Suprapubic skin (tissue), 4 donors: ENCODE results near the gene STK31. TPM values are rescaled to one million over a fixed set of nuclear protein-coding genes. Genes with fewer than 3 reads are reported as not detected.
A peak's percentile ranks its signal among the peaks of the same experiment; 100 is the strongest.

Experiments used
- DNase-seq, 2 donors: peaks; one replicate each; pipeline ENCODE4 v3.0.0-alpha.2; 2019; ENCODE audit warnings: low spot score in 2 of 2
- H3K27ac ChIP-seq: fragments of 200-600 bp; sonication (generic); one replicate; pipeline ENCODE4 v1.5.1; 2019
- H3K27me3 ChIP-seq: fragments of 200-600 bp; sonication (generic); one replicate; pipeline ENCODE4 v1.5.1; 2019
- H3K36me3 ChIP-seq: fragments of 200-600 bp; sonication (generic); one replicate; pipeline ENCODE4 v1.5.1; 2019
- H3K4me1 ChIP-seq: fragments of 200-600 bp; sonication (generic); one replicate; pipeline ENCODE4 v1.5.1; 2019
- H3K4me3 ChIP-seq: fragments of 200-600 bp; sonication (generic); one replicate; pipeline ENCODE4 v1.5.1; 2019; ENCODE audit warnings: mild to moderate bottlenecking
- H3K9me3 ChIP-seq: fragments of 200-600 bp; sonication (generic); one replicate; pipeline ENCODE4 v1.5.1; 2019
- EP300 ChIP-seq: sonication (generic); formaldehyde crosslinking; IDR thresholded peaks from one replicate; pipeline ENCODE4 v1.6.1; 2017; ENCODE audit warnings: antibody characterized with exemption
- POLR2A ChIP-seq, 2 donors: fragments of 450-650 bp; IDR thresholded peaks; one replicate each; pipeline ENCODE4 v1.6.1; 2017; ENCODE audit warnings: antibody characterized with exemption in 2 of 2, mild to moderate bottlenecking in 2 of 2, moderate library complexity in 2 of 2
- POLR2AphosphoS5 ChIP-seq, 3 donors: sonication (generic); formaldehyde crosslinking; IDR thresholded peaks; one replicate each; pipeline ENCODE4 v1.6.1; 2017; ENCODE audit warnings: antibody characterized with exemption in 3 of 3
- WGBS: methylation state at CpG from one replicate; pipeline ENCODE4 v1.1.5; 2018; 5-methylcytosine and 5-hydroxymethylcytosine counted together
- total RNA-seq, 4 donors: library from RNA; depleted of rRNA; stranded (reverse); fragments of >200 nt; gene quantifications; one replicate each; pipeline ENCODE4 v1.1.0, GENCODE V29; 2016
- TF ChIP-seq, protein P1 (sequence below), 2 donors: fragments of 200-600 bp in 1 of 2; fragments of 450-650 bp in 1 of 2; sonication (generic) in 1 of 2; IDR thresholded peaks; one replicate each; pipeline ENCODE4 v1.5.1; 2016 to 2019; ENCODE audit warnings: antibody characterized with exemption in 2 of 2, mild to moderate bottlenecking in 1 of 2, moderate library complexity in 1 of 2

STK31 gene
- total RNA-seq, 4 donors from 2014 or later = 0.91 to 1.0 TPM; not detected in 2

GRCh38 chr7:23689165-23689564 is 20.9 kb upstream of the STK31 start:
- TF ChIP-seq POLR2AphosphoS5 (IDR thresholded peaks at IDR 0.05) (no peak), POLR2A (IDR thresholded peaks at IDR 0.05) (no peak), EP300 (no peak)
- TF ChIP-seq, protein P1, sequence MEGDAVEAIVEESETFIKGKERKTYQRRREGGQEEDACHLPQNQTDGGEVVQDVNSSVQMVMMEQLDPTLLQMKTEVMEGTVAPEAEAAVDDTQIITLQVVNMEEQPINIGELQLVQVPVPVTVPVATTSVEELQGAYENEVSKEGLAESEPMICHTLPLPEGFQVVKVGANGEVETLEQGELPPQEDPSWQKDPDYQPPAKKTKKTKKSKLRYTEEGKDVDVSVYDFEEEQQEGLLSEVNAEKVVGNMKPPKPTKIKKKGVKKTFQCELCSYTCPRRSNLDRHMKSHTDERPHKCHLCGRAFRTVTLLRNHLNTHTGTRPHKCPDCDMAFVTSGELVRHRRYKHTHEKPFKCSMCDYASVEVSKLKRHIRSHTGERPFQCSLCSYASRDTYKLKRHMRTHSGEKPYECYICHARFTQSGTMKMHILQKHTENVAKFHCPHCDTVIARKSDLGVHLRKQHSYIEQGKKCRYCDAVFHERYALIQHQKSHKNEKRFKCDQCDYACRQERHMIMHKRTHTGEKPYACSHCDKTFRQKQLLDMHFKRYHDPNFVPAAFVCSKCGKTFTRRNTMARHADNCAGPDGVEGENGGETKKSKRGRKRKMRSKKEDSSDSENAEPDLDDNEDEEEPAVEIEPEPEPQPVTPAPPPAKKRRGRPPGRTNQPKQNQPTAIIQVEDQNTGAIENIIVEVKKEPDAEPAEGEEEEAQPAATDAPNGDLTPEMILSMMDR (IDR thresholded peaks at IDR 0.05) = no peak
- Histone ChIP-seq H3K4me3 (no peak overlapping the region), H3K36me3 (peaks cover 21% of the 10 kb centered on the region), H3K27ac (no peak overlapping the region), H3K9me3 (no peaks in the 10 kb centered on the region), H3K4me1 (peaks cover 6% of the 10 kb centered on the region), H3K27me3 (no peaks in the 10 kb centered on the region)
- no peak for DNase-seq
- WGBS = 81% methylated on average over 4 of the region's 4 CpGs

DNA sequence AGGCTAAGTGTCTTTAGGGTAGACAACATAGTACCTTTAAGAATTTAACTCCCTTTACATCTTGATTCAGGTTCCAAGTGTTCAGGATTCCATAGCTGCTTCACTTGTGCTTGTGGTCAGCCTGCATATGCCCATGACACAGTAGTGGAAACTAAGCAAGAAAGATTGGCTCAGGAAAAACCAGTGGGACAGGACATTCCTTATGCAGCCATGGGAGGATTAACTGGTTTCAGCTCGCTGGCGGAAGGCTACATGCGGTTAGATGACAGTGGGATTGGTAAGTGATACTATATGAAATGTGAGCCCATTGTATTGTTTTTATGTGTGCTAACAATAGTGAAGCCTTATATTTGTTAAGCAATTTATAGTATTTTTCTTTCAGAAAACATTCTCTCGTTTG is 18.7 kb upstream of the STK31 start:
- TF ChIP-seq POLR2A (IDR thresholded peaks at IDR 0.05) (no peak), EP300 (no peak), POLR2AphosphoS5 (IDR thresholded peaks at IDR 0.05) (no peak)
- TF ChIP-seq, protein P1 (IDR thresholded peaks at IDR 0.05) = no peak
- no peak overlapping the region for H3K27ac ChIP-seq
- peaks cover 25% of the 10 kb centered on the region for H3K36me3 ChIP-seq

GRCh38 chr7:23693224-23693623 is 16.8 kb upstream of the STK31 start:
- H3K36me3 ChIP-seq = peaks cover 25% of the 10 kb centered on the region
- no peaks in the 10 kb centered on the region for H3K27me3 ChIP-seq
- TF ChIP-seq POLR2AphosphoS5 (IDR thresholded peaks at IDR 0.05) = no peak
- no peak for TF ChIP-seq EP300
- no peak for TF ChIP-seq POLR2A (IDR thresholded peaks at IDR 0.05)
- no peak overlapping the region for H3K27ac ChIP-seq
- H3K4me1 ChIP-seq = no peaks in the 10 kb centered on the region
- no peak for DNase-seq
- no peaks in the 10 kb centered on the region for H3K9me3 ChIP-seq
- H3K4me3 ChIP-seq = no peak overlapping the region

More for the DNA sequence above, 18.7 kb upstream of the STK31 start:
- no peak for DNase-seq
- 79% methylated on average over 4 of the region's 4 CpGs for WGBS
- H3K27me3 ChIP-seq = no peaks in the 10 kb centered on the region
- no peaks in the 10 kb centered on the region for H3K4me1 ChIP-seq
- H3K4me3 ChIP-seq = no peak overlapping the region
- H3K9me3 ChIP-seq = no peaks in the 10 kb centered on the region

DNA sequence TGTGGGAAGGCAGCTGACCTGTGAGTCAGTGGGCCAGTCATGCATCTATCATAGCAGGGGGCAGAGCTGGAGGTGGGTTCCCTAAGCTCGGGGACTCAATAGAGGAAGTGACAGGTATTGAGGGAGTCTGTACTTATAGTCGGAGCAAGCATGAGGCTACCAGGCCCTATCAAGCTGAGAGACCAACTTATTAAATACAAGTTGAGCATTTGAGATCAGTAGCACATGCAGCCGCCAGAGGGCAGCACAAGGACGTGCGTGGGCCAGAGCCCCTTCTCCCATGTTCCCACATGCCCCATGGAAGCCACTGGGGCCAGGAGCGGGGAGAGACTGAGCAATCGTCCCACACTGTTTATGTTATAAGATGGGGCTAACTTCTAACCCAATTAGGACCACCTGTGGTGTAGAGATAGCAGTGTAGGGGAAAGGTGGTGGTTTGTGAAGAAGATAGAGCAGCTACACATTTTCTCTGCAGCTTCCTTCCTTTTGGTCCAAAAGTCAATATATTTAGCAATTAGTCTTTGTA is 13.0 kb upstream of the STK31 start:
- H3K4me3 ChIP-seq = no peak overlapping the region
- WGBS = 44% methylated on average over 7 of the region's 7 CpGs
- no peaks in the 10 kb centered on the region for H3K9me3 ChIP-seq
- peaks cover 24% of the 10 kb centered on the region for H3K36me3 ChIP-seq
- no peak for TF ChIP-seq POLR2A (IDR thresholded peaks at IDR 0.05)
- TF ChIP-seq, protein P1 (IDR thresholded peaks at IDR 0.05) = peak in 1 of 2 donors; percentile 57
- H3K27ac ChIP-seq = no peak overlapping the region
- H3K27me3 ChIP-seq = no peaks in the 10 kb centered on the region
- no peak for DNase-seq
- no peaks in the 10 kb centered on the region for H3K4me1 ChIP-seq

GRCh38 chr7:23698822-23699221 is 11.2 kb upstream of the STK31 start:
- Histone ChIP-seq H3K4me3 (no peak overlapping the region), H3K9me3 (no peaks in the 10 kb centered on the region), H3K27me3 (no peaks in the 10 kb centered on the region), H3K27ac (no peak overlapping the region), H3K4me1 (no peaks in the 10 kb centered on the region), H3K36me3 (peaks cover 22% of the 10 kb centered on the region)
- WGBS = 64% methylated on average over 2 of the region's 2 CpGs
- no peak for TF ChIP-seq POLR2A (IDR thresholded peaks at IDR 0.05)
- TF ChIP-seq POLR2AphosphoS5 (IDR thresholded peaks at IDR 0.05) = no peak
- TF ChIP-seq EP300 = no peak
- TF ChIP-seq, protein P1 (IDR thresholded peaks at IDR 0.05) = no peak
- DNase-seq = no peak

- no peak for DNase-seq
- Histone ChIP-seq H3K27me3 (no peaks in the 10 kb centered on the region), H3K4me3 (no peak overlapping the region), H3K36me3 (peaks cover 26% of the 10 kb centered on the region), H3K9me3 (no peaks in the 10 kb centered on the region), H3K27ac (no peak overlapping the region), H3K4me1 (no peaks in the 10 kb centered on the region)
- no peak for TF ChIP-seq POLR2A (IDR thresholded peaks at IDR 0.05)
- no peak for TF ChIP-seq POLR2AphosphoS5 (IDR thresholded peaks at IDR 0.05)
- TF ChIP-seq EP300 = no peak
- TF ChIP-seq, protein P1 (IDR thresholded peaks at IDR 0.05) = no peak
- WGBS = 76% methylated on average over 4 of the region's 4 CpGs
These were observed 10.0 kb upstream of the STK31 start for GRCh38 chr7:23700046-23700445.
